GM19035 (cell line): ENCODE measurements around the gene CXCL12.

ENCODE experiments used
- ATAC-seq: cut with Tn5 transposase; IDR thresholded peaks from one replicate; pipeline ENCODE4 v1.9.1; 2021; ENCODE audit not compliant: unreplicated experiment

Gene CXCL12

GRCh38 chr10:44335330-44336021, 49.4 kb downstream of the CXCL12 start:
- ATAC-seq = no peak

GRCh38 chr10:44334621-44335184, 50.2 kb downstream of the CXCL12 start:
- no peak for ATAC-seq

GRCh38 chr10:44334091-44334490, 50.8 kb downstream of the CXCL12 start:
- ATAC-seq = no peak

DNA sequence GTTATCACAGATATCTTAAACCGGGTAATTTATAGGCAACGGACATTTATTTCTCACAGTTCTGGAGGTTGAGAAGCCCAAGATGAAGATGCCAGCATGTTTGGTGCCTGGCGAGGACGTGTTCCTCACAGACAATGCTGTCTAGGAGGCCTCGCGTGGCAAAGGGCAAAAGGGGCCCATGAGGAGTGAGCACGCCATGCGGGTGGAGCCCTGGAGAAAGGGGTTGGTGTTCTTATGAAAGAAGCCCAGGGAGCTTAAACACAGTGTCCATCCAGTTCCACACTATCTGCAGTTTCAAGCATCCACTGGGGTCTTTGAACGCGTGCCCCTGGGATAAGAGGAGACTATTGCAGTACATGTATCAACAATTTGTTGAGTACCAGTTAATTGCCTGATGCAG, 51.4 kb downstream of the CXCL12 start:
- ATAC-seq = no peak

GRCh38 chr10:44332465-44332864, 52.4 kb downstream of the CXCL12 start:
- ATAC-seq = no peak

DNA sequence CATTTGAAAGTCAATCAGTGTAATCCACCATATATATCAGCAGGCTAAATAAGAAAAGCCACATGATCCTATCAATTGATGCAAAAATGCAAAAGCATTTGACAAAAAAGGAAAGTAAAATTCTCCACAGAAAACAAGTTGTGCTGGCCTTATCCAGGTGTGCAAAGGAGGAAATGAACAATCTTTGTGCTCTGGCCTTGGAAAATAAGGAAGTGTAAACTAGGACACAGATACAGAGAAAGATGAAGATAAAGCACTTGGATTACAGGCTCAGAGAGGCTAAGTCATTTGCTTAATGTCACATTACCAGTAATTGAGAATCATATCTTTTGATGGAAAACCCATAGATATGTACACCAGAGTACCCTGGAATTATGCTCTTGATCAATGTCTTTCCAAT, 54.5 kb downstream of the CXCL12 start:
- no peak for ATAC-seq

DNA sequence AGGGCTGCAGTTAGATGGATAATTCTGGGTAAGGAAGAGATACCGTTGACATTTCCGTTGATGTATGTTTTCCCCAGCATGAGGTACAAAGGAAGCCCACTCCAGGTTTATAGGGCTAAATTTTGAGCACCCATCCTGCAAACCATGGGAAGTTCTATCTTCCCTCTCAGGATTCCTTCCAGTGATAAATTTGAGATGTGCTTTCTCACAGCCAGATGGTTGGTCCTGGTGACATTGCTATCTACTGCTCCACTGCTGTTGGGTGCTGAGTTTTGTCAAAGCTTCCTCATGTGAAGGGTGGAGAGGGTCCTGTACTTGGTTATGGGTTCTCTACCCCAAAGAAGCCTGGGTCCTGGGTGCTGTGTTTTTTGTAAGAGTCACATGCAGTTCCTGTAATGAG, 57.4 kb downstream of the CXCL12 start:
- ATAC-seq = no peak
